ENCODE results near the gene FAM222A.

- TF ChIP-seq CTCF (conservative IDR thresholded peaks at IDR 0.05) (no peak), EZH2 (IDR thresholded peaks at IDR 0.05; ENCODE audit: low read depth) (no peak)
Measured at GRCh38 chr12:109798691-109799090, 85.1 kb downstream of the FAM222A start.

Measured in PC-9 (cell line).